SK-N-SH (cell line): ENCODE measurements around the gene RASAL2. TPM values are rescaled to one million over a fixed set of nuclear protein-coding genes. Genes with fewer than 3 reads are reported as not detected.

Source experiments
- CTCF ChIA-PET: fragments of 300-600, 350-600 bp; formaldehyde crosslinking; extraction: SDS; loops from one replicate; lab custom pipeline; 2021; lab: Yijun Ruan, JAX
- POLR2A ChIA-PET: fragments of 350-600 bp; sonication (Branson Sonifier 250); formaldehyde crosslinking; extraction: SDS; loops from one replicate; lab custom pipeline; 2020; ENCODE audit warnings: antibody characterized with exemption, inconsistent platforms; lab: Yijun Ruan, JAX
- DNase-seq: peaks from one replicate; pipeline ENCODE4 v3.0.0; 2012
- H2AFZ ChIP-seq: fragments of 200-600 bp; sonication (generic); 2 replicates; pipeline ENCODE4 v1.8.1; 2016; ENCODE audit warnings: antibody characterized with exemption, mild to moderate bottlenecking, low read depth
- H3F3A ChIP-seq: fragments of 200-600 bp; sonication (generic); replicated peaks from 2 replicates; pipeline ENCODE3; 2016; ENCODE audit warnings: antibody characterized with exemption, mild to moderate bottlenecking; ENCODE audit not compliant: insufficient read depth
- H3K27ac ChIP-seq, 2 experiments: fragments of 200-500 bp in 1 of 2; fragments of 200-600 bp in 1 of 2; sonication (Bioruptor generic) in 1 of 2; sonication (generic), shearing (Covaris generic) in 1 of 2; 2 replicates each; pipeline versions ENCODE4 v1.5.1 to v1.6.1; 2014 to 2016; ENCODE audit warnings: low read depth in 2 of 2, inconsistent platforms in 1 of 2, low read length in 1 of 2, mild to moderate bottlenecking in 1 of 2, mixed read lengths in 1 of 2
- H3K27me3 ChIP-seq: fragments of 200-600 bp; sonication (generic), shearing (Covaris generic); 2 replicates; pipeline ENCODE4 v1.6.1; 2016; ENCODE audit warnings: mixed run types; ENCODE audit not compliant: insufficient read depth
- H3K36me3 ChIP-seq, 2 experiments: fragments of 200-500 bp in 1 of 2; fragments of 200-600 bp in 1 of 2; sonication (Bioruptor generic) in 1 of 2; sonication (generic) in 1 of 2; replicated peaks in 1 of 2; 2 replicates each; pipeline versions ENCODE3 to v1.5.1; 2014 to 2016; ENCODE audit warnings: low read length in 1 of 2, mild to moderate bottlenecking in 1 of 2; ENCODE audit not compliant: insufficient read depth in 2 of 2, control insufficient read depth in 1 of 2
- H3K4me1 ChIP-seq, 2 experiments: fragments of 200-500 bp in 1 of 2; fragments of 200-600 bp in 1 of 2; sonication (Bioruptor generic) in 1 of 2; sonication (generic), shearing (Covaris generic) in 1 of 2; 2 replicates each; pipeline versions ENCODE4 v1.5.1 to v1.6.1; 2014 to 2016; ENCODE audit warnings: low read depth in 1 of 2, low read length in 1 of 2, mixed run types in 1 of 2; ENCODE audit not compliant: insufficient read depth in 2 of 2, control insufficient read depth in 1 of 2
- H3K4me2 ChIP-seq: fragments of 200-600 bp; sonication (generic), shearing (Covaris generic); 2 replicates; pipeline ENCODE4 v1.6.1; 2017; ENCODE audit warnings: mixed run types
- H3K4me3 ChIP-seq, 2 experiments: fragments of 200-500 bp in 1 of 2; fragments of 200-600 bp in 1 of 2; sonication (Bioruptor generic) in 1 of 2; sonication (generic), shearing (Covaris generic) in 1 of 2; 2 replicates each; pipeline versions ENCODE4 v1.5.1 to v1.8.1; 2014 to 2016; ENCODE audit warnings: low read depth in 2 of 2, inconsistent platforms in 1 of 2, low read length in 1 of 2, mild to moderate bottlenecking in 1 of 2, mixed read lengths in 1 of 2, moderate library complexity in 1 of 2
- H3K79me2 ChIP-seq: fragments of 200-600 bp; sonication (generic); 2 replicates; pipeline ENCODE4 v1.8.1; 2017; ENCODE audit warnings: mild to moderate bottlenecking; ENCODE audit not compliant: insufficient read depth
- H3K9ac ChIP-seq: fragments of 200-600 bp; sonication (generic); 2 replicates; pipeline ENCODE4 v1.6.1; 2017; ENCODE audit warnings: mixed run types
- H3K9me2 ChIP-seq: fragments of 200-600 bp; sonication (generic); 2 replicates; pipeline ENCODE4 v1.6.1; 2017; ENCODE audit warnings: mixed run types
- H3K9me3 ChIP-seq: fragments of 200-600 bp; sonication (generic); 2 replicates; pipeline ENCODE4 v1.6.1; 2017; ENCODE audit warnings: mixed run types, mild to moderate bottlenecking, moderate library complexity
- H4K20me1 ChIP-seq: fragments of 200-600 bp; sonication (generic); 2 replicates; pipeline ENCODE4 v1.6.1; 2017; ENCODE audit warnings: mild to moderate bottlenecking, mixed run types; ENCODE audit not compliant: insufficient read depth
- CTCF ChIP-seq: fragments of 200-600 bp; sonication (generic); IDR thresholded peaks from 2 replicates; pipeline ENCODE4 v1.6.1; 2017; ENCODE audit warnings: antibody characterized with exemption, mild to moderate bottlenecking, moderate library complexity
- EP300 ChIP-seq, 2 experiments: IDR thresholded peaks; 2 replicates each; pipeline versions ENCODE4 v1.4.0 to v1.6.1; 2012; ENCODE audit warnings: borderline replicate concordance in 1 of 2, low read depth in 1 of 2, low read length in 1 of 2
- GABPA ChIP-seq: IDR thresholded peaks from 2 replicates; pipeline ENCODE4 v1.4.0; 2012; ENCODE audit warnings: low read depth, mild to moderate bottlenecking
- MAX ChIP-seq: IDR thresholded peaks from 2 replicates; pipeline ENCODE4 v1.4.0; 2012; ENCODE audit warnings: low read depth
- NFIC ChIP-seq: IDR thresholded peaks from 2 replicates; pipeline ENCODE4 v1.4.0; 2012; ENCODE audit warnings: borderline replicate concordance
- NRF1 ChIP-seq: IDR thresholded peaks from 2 replicates; pipeline ENCODE4 v1.6.1; 2012; ENCODE audit warnings: low read depth, mild to moderate bottlenecking, low read length
- POLR2AphosphoS5 ChIP-seq: IDR thresholded peaks from 2 replicates; pipeline ENCODE4 v1.6.1; 2012; ENCODE audit warnings: low read depth, low read length
- RFX5 ChIP-seq: IDR thresholded peaks from 2 replicates; pipeline ENCODE4 v1.6.1; 2012; ENCODE audit warnings: mild to moderate bottlenecking, improper control_type of control experiment, low read length
- RXRA ChIP-seq: IDR thresholded peaks from 2 replicates; pipeline ENCODE4 v1.4.0; 2012; ENCODE audit warnings: low read depth, mild to moderate bottlenecking, borderline replicate concordance
- SIN3A ChIP-seq: IDR thresholded peaks from 2 replicates; pipeline ENCODE4 v1.6.1; 2012; ENCODE audit warnings: low read depth, mild to moderate bottlenecking, low read length, moderate library complexity, borderline replicate concordance
- TCF12 ChIP-seq: IDR thresholded peaks from 2 replicates; pipeline ENCODE4 v1.4.0; 2012
- WGBS: methylation state at CpG from one replicate; pipeline ENCODE4 v1.1.6; 2017; ENCODE audit warnings: low lambda C conversion rate; 5-methylcytosine and 5-hydroxymethylcytosine counted together
- polyA plus RNA-seq, 3 experiments: library from polyadenylated mRNA; depleted of rRNA; stranded (reverse); fragments of >200 nt; gene quantifications; 2 replicates each; pipeline ENCODE4 v1.2.3, GENCODE V29; 2012
- TF ChIP-seq, protein P1 (sequence below): IDR thresholded peaks from 2 replicates; pipeline ENCODE4 v1.6.1; 2012; ENCODE audit warnings: mild to moderate bottlenecking, low read depth, low read length, moderate library complexity

RASAL2 gene
- polyA plus RNA-seq, 1 of the 3 experiments (the other 2 are of a cell fraction): 6.9 TPM

- Histone ChIP-seq H3K9me2 (no peaks in the 10 kb centered on the region), H3K9me3 (no peaks in the 10 kb centered on the region), H3K4me2 (no peak overlapping the region), H3K27ac (no peak overlapping the region), H3K4me1 (no peaks in the 10 kb centered on the region), H3F3A (no peaks in the 10 kb centered on the region), H2AFZ (no peak overlapping the region), H3K9ac (no peak overlapping the region), H4K20me1 (no peaks in the 10 kb centered on the region), H3K4me3 (no peak overlapping the region), H3K27me3 (no peaks in the 10 kb centered on the region), H3K36me3 (peaks cover 0 to 3% of the 10 kb centered on the region in 2 experiments), H3K79me2 (no peaks in the 10 kb centered on the region)
- POLR2A ChIA-PET: no interaction called here
- no peak for DNase-seq
- CTCF ChIA-PET: interaction anchor here (0.6 to 4.1 kb wide), 2 partner anchors 16 to 518 kb away, joined by 3 to 21 read pairs; no protein-coding TSS in a partner anchor
- 83% methylated on average over 3 of the region's 3 CpGs for WGBS
- TF ChIP-seq RXRA: no peak
- no peak for TF ChIP-seq SIN3A
Measured at GRCh38 chr1:178484698-178485225, 390.9 kb downstream of the RASAL2 start.

DNA sequence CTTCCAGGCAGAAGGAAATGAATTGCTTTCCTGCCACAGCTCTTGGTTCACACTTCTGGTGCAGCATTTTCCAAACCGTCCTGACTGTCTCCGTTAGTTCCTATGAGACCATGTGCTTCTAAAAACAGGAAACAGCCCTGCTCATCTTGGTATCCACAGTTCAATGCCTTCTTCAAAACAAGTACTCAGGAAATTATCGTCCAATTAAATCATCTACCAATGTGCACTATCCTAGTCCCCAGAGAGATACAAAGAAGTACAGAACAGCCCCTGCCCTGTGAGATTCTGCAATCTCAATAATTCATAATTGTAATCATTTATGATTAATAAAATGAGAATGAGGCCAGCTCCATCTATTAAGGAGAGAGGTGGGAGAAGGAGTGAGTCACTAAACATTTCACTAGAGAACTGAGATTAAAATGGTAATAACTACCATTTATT, 391.7 kb downstream of the RASAL2 start:
- TF ChIP-seq CTCF: no peak
- TF ChIP-seq, all 33 proteins: peak for 0
- DNase-seq: no peak
- Histone ChIP-seq H3K9me3 (no peaks in the 10 kb centered on the region), H3K9me2 (no peaks in the 10 kb centered on the region), H3K36me3 (peaks cover 0 to 3% of the 10 kb centered on the region in 2 experiments), H3K9ac (no peak overlapping the region), H3K27me3 (no peaks in the 10 kb centered on the region), H4K20me1 (no peaks in the 10 kb centered on the region), H3K4me3 (no peak overlapping the region), H3K27ac (no peak overlapping the region), H2AFZ (no peak overlapping the region), H3F3A (no peaks in the 10 kb centered on the region), H3K79me2 (no peaks in the 10 kb centered on the region), H3K4me2 (no peak overlapping the region), H3K4me1 (no peaks in the 10 kb centered on the region)
- ChIA-PET POLR2A (no interaction called here), CTCF (interaction anchor here (4.1 kb wide), 1 partner anchor 15 kb away, joined by 21 read pairs; no protein-coding TSS in a partner anchor)
- 91% methylated on average over 3 of the region's 3 CpGs for WGBS

DNA sequence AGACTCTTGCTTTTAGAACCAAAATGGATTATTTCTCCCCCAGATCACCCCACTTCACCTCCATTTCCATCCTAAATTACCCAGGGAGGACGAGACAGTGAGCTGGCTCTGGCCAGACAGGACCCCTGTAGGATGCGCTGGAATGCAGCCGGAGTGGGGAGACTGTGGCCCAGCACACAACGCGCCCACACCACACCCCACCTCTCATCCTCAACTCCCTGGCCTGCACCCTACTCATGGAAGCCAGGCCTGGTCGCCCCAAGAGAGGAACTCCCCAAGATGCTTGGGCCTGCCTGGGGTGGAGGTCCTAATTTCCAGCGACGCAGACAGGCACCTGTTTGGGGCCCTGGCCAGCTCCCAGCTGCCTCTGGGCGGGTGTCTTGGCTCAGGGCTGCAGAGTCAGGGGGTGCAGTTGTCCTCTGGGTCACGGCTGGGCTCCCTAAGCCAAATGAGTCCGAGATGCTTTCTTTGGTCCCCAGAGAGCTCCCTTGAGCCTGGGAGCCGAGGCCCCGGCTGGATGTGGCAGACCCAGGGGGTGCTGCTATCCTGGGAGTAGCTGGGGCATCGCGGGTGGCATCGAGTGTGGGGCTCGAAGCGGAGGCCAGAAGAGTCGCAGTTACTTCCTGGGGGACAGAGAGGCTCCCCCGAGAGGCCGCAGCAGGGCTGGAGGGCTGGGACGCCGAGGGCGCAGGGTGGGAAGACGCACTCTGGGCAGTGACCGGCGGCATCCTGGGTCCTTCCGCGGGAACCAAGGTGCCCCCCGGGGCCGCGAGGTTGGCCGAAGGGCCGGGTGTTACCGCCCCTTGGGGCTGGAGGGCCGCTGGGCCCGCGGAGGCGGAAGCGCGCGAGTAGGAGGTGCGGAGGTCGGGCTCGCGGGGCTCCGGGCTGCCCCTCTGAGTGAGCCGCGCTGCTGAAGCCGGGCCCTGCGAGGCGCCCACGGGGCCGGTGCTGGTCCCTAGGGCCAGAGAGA, 392.5 kb downstream of the RASAL2 start:
- H3F3A ChIP-seq: no peaks in the 10 kb centered on the region
- no peaks in the 10 kb centered on the region for H3K36me3 ChIP-seq
- H4K20me1 ChIP-seq: no peaks in the 10 kb centered on the region
- WGBS: 95% methylated on average over 30 of the region's 54 CpGs
- TF ChIP-seq RFX5: no peak
- no peak for TF ChIP-seq GABPA
- TF ChIP-seq NRF1: no peak
- no peak for TF ChIP-seq MAX
- TF ChIP-seq EP300 (IDR thresholded peaks at IDR 0.05; ENCODE audit: borderline replicate concordance in 1 of 2, low read depth in 1 of 2, low read length in 1 of 2): no peak
- no peak for TF ChIP-seq TCF12
- TF ChIP-seq POLR2AphosphoS5: no peak
- TF ChIP-seq NFIC: no peak
- TF ChIP-seq, protein P1, sequence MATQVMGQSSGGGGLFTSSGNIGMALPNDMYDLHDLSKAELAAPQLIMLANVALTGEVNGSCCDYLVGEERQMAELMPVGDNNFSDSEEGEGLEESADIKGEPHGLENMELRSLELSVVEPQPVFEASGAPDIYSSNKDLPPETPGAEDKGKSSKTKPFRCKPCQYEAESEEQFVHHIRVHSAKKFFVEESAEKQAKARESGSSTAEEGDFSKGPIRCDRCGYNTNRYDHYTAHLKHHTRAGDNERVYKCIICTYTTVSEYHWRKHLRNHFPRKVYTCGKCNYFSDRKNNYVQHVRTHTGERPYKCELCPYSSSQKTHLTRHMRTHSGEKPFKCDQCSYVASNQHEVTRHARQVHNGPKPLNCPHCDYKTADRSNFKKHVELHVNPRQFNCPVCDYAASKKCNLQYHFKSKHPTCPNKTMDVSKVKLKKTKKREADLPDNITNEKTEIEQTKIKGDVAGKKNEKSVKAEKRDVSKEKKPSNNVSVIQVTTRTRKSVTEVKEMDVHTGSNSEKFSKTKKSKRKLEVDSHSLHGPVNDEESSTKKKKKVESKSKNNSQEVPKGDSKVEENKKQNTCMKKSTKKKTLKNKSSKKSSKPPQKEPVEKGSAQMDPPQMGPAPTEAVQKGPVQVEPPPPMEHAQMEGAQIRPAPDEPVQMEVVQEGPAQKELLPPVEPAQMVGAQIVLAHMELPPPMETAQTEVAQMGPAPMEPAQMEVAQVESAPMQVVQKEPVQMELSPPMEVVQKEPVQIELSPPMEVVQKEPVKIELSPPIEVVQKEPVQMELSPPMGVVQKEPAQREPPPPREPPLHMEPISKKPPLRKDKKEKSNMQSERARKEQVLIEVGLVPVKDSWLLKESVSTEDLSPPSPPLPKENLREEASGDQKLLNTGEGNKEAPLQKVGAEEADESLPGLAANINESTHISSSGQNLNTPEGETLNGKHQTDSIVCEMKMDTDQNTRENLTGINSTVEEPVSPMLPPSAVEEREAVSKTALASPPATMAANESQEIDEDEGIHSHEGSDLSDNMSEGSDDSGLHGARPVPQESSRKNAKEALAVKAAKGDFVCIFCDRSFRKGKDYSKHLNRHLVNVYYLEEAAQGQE: no peak
- TF ChIP-seq, all 33 proteins: peak for 0
- Histone ChIP-seq H3K4me3 (no peak overlapping the region), H3K27me3 (no peaks in the 10 kb centered on the region), H3K27ac (no peak overlapping the region), H3K9ac (no peak overlapping the region), H3K9me2 (no peaks in the 10 kb centered on the region), H3K4me1 (peaks cover 0 to 4% of the 10 kb centered on the region in 2 experiments; a peak in 1 of 4 replicates), H3K79me2 (no peaks in the 10 kb centered on the region), H3K9me3 (no peaks in the 10 kb centered on the region), H2AFZ (no peak overlapping the region), H3K4me2 (no peak overlapping the region)
- CTCF ChIA-PET: interaction anchor here (1.0 to 4.1 kb wide), 2 partner anchors 15 to 177 kb away, joined by 3 to 21 read pairs; no protein-coding TSS in a partner anchor
- no peak for DNase-seq
- POLR2A ChIA-PET: no interaction called here
